HCT116 (cell line): ENCODE measurements around the gene CPZ.

Experiments used
- CTCF ChIP-seq, 3 experiments: fragments of 200-600 bp in 1 of 3; sonication (generic) in 1 of 3; IDR thresholded peaks in 2 of 3; conservative IDR thresholded peaks in 1 of 3; 2 replicates each; pipeline ENCODE4 v1.5.1; 2012 to 2017; ENCODE audit warnings: low read depth in 2 of 3, low read length in 2 of 3, antibody characterized with exemption in 1 of 3, borderline replicate concordance in 1 of 3, control low read depth in 1 of 3, mild to moderate bottlenecking in 1 of 3, mixed read lengths in 1 of 3, mixed run types in 1 of 3, moderate library complexity in 1 of 3; ENCODE audit not compliant: insufficient read depth in 1 of 3
- ELF1 ChIP-seq: IDR thresholded peaks from 2 replicates; pipeline ENCODE4 v1.6.1; 2012; ENCODE audit warnings: low read depth, borderline replicate concordance
- EZH2 ChIP-seq: fragments of 200-600 bp; sonication (generic); IDR thresholded peaks from 2 replicates; pipeline ENCODE4 v1.6.1; 2017; ENCODE audit warnings: antibody characterized with exemption, mixed run types
- EZH2phosphoT487 ChIP-seq: fragments of 200-600 bp; IDR thresholded peaks from 2 replicates; pipeline ENCODE4 v1.6.1; 2018; ENCODE audit warnings: antibody characterized with exemption, borderline replicate concordance
- POLR2AphosphoS5 ChIP-seq: IDR thresholded peaks from 2 replicates; pipeline ENCODE4 v1.6.1; 2011; ENCODE audit warnings: mild to moderate bottlenecking, low read depth, low read length, moderate library complexity
- REST ChIP-seq: IDR thresholded peaks from 2 replicates; pipeline ENCODE4 v1.6.1; 2012; ENCODE audit warnings: low read depth
- SP1 ChIP-seq: IDR thresholded peaks from 2 replicates; pipeline ENCODE4 v1.6.1; 2012; ENCODE audit warnings: low read depth
- ZFX ChIP-seq: fragments of 450-650 bp; IDR thresholded peaks from 2 replicates; pipeline ENCODE4 v1.6.1; 2017

- TF ChIP-seq REST (no peak), CTCF (IDR thresholded peaks at IDR 0.05 in 2 of 3, conservative IDR thresholded peaks at IDR 0.05 in 1 of 3; ENCODE audit: borderline replicate concordance in 1 of 3, insufficient read depth in 1 of 3, low read depth in 2 of 3, low read length in 2 of 3) (no peak), EZH2phosphoT487 (no peak), POLR2AphosphoS5 (no peak), ELF1 (no peak), SP1 (no peak), ZFX (no peak), EZH2 (no peak)
Observed at GRCh38 chr4:8546766-8547107, 45.8 kb upstream of the CPZ start.
